Measurements from ENCODE around the gene SGIP1. TPM values are rescaled to one million over a fixed set of nuclear protein-coding genes. Genes with fewer than 3 reads are reported as not detected.

Gene SGIP1
- total RNA-seq, 2 experiments from 2014 or later = not detected

GRCh38 chr1:66768965-66769364, 235.0 kb downstream of the SGIP1 start:
- POLR2A ChIA-PET = no interaction called here
- intact Hi-C loops (cut with micrococcal nuclease) = loop anchor here (5.0 kb wide), 2 partner anchors 158 to 228 kb away; no protein-coding TSS in a partner anchor
- TF ChIP-seq, protein P1, sequence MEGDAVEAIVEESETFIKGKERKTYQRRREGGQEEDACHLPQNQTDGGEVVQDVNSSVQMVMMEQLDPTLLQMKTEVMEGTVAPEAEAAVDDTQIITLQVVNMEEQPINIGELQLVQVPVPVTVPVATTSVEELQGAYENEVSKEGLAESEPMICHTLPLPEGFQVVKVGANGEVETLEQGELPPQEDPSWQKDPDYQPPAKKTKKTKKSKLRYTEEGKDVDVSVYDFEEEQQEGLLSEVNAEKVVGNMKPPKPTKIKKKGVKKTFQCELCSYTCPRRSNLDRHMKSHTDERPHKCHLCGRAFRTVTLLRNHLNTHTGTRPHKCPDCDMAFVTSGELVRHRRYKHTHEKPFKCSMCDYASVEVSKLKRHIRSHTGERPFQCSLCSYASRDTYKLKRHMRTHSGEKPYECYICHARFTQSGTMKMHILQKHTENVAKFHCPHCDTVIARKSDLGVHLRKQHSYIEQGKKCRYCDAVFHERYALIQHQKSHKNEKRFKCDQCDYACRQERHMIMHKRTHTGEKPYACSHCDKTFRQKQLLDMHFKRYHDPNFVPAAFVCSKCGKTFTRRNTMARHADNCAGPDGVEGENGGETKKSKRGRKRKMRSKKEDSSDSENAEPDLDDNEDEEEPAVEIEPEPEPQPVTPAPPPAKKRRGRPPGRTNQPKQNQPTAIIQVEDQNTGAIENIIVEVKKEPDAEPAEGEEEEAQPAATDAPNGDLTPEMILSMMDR (IDR thresholded peaks at IDR 0.05) = no peak

DNA sequence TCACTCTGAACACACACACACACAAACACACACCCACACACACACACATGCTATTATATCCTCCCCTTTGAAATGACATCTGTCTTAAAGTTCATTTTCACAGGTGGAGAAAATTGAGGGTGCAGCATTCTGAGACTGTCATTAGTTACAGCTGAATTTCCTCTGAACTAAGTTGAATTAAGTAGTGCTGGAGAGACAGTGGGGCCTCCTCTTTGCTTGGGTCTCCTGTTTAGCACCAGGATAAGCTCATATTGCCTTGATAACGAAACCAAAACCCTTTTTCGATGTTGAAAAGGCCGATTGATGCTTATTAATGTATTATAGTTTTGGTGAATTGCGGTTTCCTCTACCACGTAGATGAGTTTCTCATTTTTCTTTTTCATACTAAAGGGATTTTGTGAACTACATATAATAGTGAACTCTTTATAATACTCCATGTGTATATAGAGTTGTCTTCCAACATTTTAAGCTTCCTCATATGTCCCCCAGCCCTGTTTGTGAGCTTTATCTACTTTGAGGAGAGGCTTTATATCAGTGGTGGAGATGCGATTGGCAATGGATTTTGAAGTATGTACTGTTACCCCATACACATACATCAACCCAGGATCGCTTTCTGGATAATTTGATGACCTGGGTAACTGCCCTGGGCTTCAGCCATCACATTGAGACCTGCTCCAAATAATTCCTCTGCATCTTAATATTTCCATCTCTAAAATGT, 235.7 kb downstream of the SGIP1 start:
- POLR2A ChIA-PET = interaction anchor here (0.6 kb wide), 1 partner anchor 163 kb away, joined by 3 read pairs; no protein-coding TSS in a partner anchor

More at GRCh38 chr1:66768965-66769364, 235.0 kb downstream of the SGIP1 start:
- CTCF ChIA-PET = interaction anchor here (0.9 to 1.3 kb wide), 3 partner anchors 10 to 380 kb away, joined by 3 to 9 read pairs (median 3); no protein-coding TSS in a partner anchor
- ATAC-seq (no peak), DNase-seq (no peak)
- H3K9me3 Mint-ChIP-seq = no peaks in the 10 kb centered on the region
- peak overlapping the region; percentile 28 for H3K4me3 Mint-ChIP-seq
- no peaks in the 10 kb centered on the region for H3K36me3 Mint-ChIP-seq (ENCODE audit: low read depth)
- H3K27me3 Mint-ChIP-seq = no peaks in the 10 kb centered on the region
- peaks cover 30% of the 10 kb centered on the region for H3K4me1 Mint-ChIP-seq (ENCODE audit: low read depth)
- no peak overlapping the region for H3K27ac Mint-ChIP-seq

GRCh38 chr1:66770240-66770639, 236.3 kb downstream of the SGIP1 start:
- DNase-seq (no peak), ATAC-seq (peak; percentile 43)
- no peaks in the 10 kb centered on the region for H3K9me3 Mint-ChIP-seq
- peaks cover 30% of the 10 kb centered on the region for H3K4me1 Mint-ChIP-seq (ENCODE audit: low read depth)
- ChIA-PET CTCF (interaction anchor here (1.2 to 1.3 kb wide), 3 partner anchors 9 to 379 kb away, joined by 3 to 9 read pairs (median 4); no protein-coding TSS in a partner anchor), POLR2A (interaction anchor here (0.6 kb wide), 1 partner anchor 163 kb away, joined by 3 read pairs; no protein-coding TSS in a partner anchor)
- peak overlapping the region; percentile 72 for H3K27ac Mint-ChIP-seq
- TF ChIP-seq, protein P1 (IDR thresholded peaks at IDR 0.05) = no peak
- H3K36me3 Mint-ChIP-seq (ENCODE audit: low read depth) = no peaks in the 10 kb centered on the region
- H3K4me3 Mint-ChIP-seq = peak overlapping the region; percentile 57
- no peaks in the 10 kb centered on the region for H3K27me3 Mint-ChIP-seq
- intact Hi-C loops (cut with micrococcal nuclease) = no loop called here

More for the DNA sequence above, 235.7 kb downstream of the SGIP1 start:
- Mint-ChIP-seq H3K27me3 (no peaks in the 10 kb centered on the region), H3K4me1 (ENCODE audit: low read depth) (peaks cover 30% of the 10 kb centered on the region), H3K9me3 (no peaks in the 10 kb centered on the region), H3K36me3 (ENCODE audit: low read depth) (no peaks in the 10 kb centered on the region), H3K4me3 (peak overlapping the region; percentile 57), H3K27ac (peak overlapping the region; percentile 72)
- DNase-seq (peak; percentile 16), ATAC-seq (peak; percentile 69)
- CTCF ChIA-PET = interaction anchor here (0.9 to 1.3 kb wide), 4 partner anchors 9 to 379 kb away, joined by 3 to 9 read pairs (median 4); no protein-coding TSS in a partner anchor
- TF ChIP-seq, protein P1 (IDR thresholded peaks at IDR 0.05) = no peak
- intact Hi-C loops (cut with micrococcal nuclease) = loop anchor here (5.0 kb wide), 2 partner anchors 158 to 228 kb away; no protein-coding TSS in a partner anchor

DNA sequence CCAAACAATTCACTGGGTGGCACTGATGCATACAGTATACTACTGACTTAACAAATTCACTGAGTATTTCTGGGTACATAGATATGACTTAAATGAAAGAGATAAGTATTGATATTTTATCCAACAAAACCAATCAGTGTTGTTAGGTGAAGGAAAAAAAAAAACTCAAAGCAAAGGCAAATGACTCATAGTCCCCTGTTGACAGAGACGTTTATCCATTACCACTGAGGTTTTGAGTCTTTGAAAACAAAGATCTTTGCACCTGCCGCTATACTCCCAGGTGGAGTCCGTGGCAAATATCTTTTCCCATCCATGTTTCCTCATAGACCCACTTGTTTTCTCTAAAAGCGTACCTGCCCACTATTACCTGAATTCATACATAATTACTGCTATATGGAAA, 236.7 kb downstream of the SGIP1 start:
- Mint-ChIP-seq H3K9me3 (no peaks in the 10 kb centered on the region), H3K4me3 (no peak overlapping the region), H3K27ac (no peak overlapping the region), H3K27me3 (no peaks in the 10 kb centered on the region), H3K4me1 (ENCODE audit: low read depth) (peaks cover 30% of the 10 kb centered on the region), H3K36me3 (ENCODE audit: low read depth) (no peaks in the 10 kb centered on the region)
- POLR2A ChIA-PET = interaction anchor here (0.6 kb wide), 1 partner anchor 162 kb away, joined by 3 read pairs; no protein-coding TSS in a partner anchor
- CTCF ChIA-PET = interaction anchor here (1.1 to 1.2 kb wide), 2 partner anchors 32 to 378 kb away, joined by 3 to 4 read pairs; no protein-coding TSS in a partner anchor
- TF ChIP-seq, protein P1 (IDR thresholded peaks at IDR 0.05) = no peak
- no peak for DNase-seq
- ATAC-seq = no peak
- intact Hi-C loops (cut with micrococcal nuclease) = no loop called here

DNA sequence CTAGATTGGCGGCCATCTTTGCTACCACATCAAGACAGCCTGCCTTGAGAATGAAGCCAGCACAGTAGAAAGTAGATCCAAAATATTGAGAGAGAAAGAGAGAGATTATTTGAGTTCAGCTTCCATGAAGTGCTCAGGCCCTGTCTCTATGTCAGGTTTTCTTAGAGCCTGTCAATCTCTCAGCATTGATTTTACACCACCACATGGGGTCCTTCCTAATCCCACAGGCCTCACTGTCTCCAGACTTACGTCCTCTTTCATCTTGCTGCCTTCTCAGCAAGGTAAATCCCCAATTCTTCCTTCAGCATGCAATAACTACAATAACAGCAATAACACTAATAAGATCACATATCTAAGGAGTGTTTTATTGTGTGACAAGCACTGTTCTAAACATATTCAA, 239.3 kb downstream of the SGIP1 start:
- DNase-seq (no peak), ATAC-seq (no peak)
- H3K27me3 Mint-ChIP-seq = no peaks in the 10 kb centered on the region
- no peak overlapping the region for H3K27ac Mint-ChIP-seq
- no peaks in the 10 kb centered on the region for H3K36me3 Mint-ChIP-seq (ENCODE audit: low read depth)
- H3K4me3 Mint-ChIP-seq = no peak overlapping the region
- intact Hi-C loops (cut with micrococcal nuclease) = no loop called here
- ChIA-PET CTCF (no interaction called here), POLR2A (no interaction called here)
- peaks cover 30% of the 10 kb centered on the region for H3K4me1 Mint-ChIP-seq (ENCODE audit: low read depth)
- no peaks in the 10 kb centered on the region for H3K9me3 Mint-ChIP-seq
- TF ChIP-seq, protein P1 (IDR thresholded peaks at IDR 0.05) = no peak
